Tibial artery (tissue), 4 donors: ENCODE data around the gene PPP6R3.
"Not testable (repeated sequence)": the region's sequence is repeated elsewhere in the genome, so short reads cannot be mapped to it uniquely, and the experiment has no call there.

Source experiments
- DNase-seq, 2 donors: peaks; one replicate each; pipeline ENCODE4 v3.0.0-alpha.2; 2019
- H3K27ac ChIP-seq, 2 donors: fragments of 200-600 bp; sonication (generic) in 1 of 2; 1 replicate in 1 of 2; 2 replicates in 1 of 2; pipeline ENCODE4 v1.5.1; 2018 to 2019; ENCODE audit warnings: mild to moderate bottlenecking in 1 of 2
- H3K27me3 ChIP-seq, 2 donors: fragments of 200-600 bp; sonication (generic) in 1 of 2; one replicate each; pipeline versions ENCODE4 v1.5.1 to v1.6.0; 2016 to 2019
- H3K36me3 ChIP-seq, 3 donors: fragments of 200-600 bp; sonication (generic) in 2 of 3; one replicate each; pipeline ENCODE4 v1.5.1; 2016 to 2019; ENCODE audit warnings: mild to moderate bottlenecking in 2 of 3
- H3K4me1 ChIP-seq, 4 donors: fragments of 200-600 bp; sonication (generic) in 2 of 4; 1 replicate in 3 of 4; 2 replicates in 1 of 4; pipeline ENCODE4 v1.5.1; 2016 to 2019
- H3K4me3 ChIP-seq, 2 donors: fragments of 200-600 bp; sonication (generic) in 1 of 2; 1 replicate in 1 of 2; 2 replicates in 1 of 2; pipeline ENCODE4 v1.5.1; 2018 to 2019; ENCODE audit warnings: mild to moderate bottlenecking in 2 of 2
- H3K9me3 ChIP-seq, 3 donors: fragments of 200-600 bp; sonication (generic) in 1 of 3; one replicate each; pipeline ENCODE4 v1.5.1; 2016 to 2019
- CTCF ChIP-seq, 2 experiments: fragments of 200-600 bp in 1 of 2; fragments of 450-650 bp in 1 of 2; IDR thresholded peaks; one replicate each; pipeline ENCODE4 v1.5.1; 2017 to 2019; ENCODE audit warnings: antibody characterized with exemption in 2 of 2, mild to moderate bottlenecking in 1 of 2, moderate library complexity in 1 of 2
- intact Hi-C: fragments of 100-400 bp; cut with DNase I; formaldehyde crosslinking; loops from one replicate; pipeline ENCODE4 v1.15.0; 2023; ENCODE audit warnings: low total_unique reads

PPP6R3 gene

GRCh38 chr11:68470304-68470811 is 9.8 kb downstream of the PPP6R3 start:
- H3K27me3 ChIP-seq: no peaks in the 10 kb centered on the region
- no peak overlapping the region for H3K27ac ChIP-seq
- H3K9me3 ChIP-seq: no peaks in the 10 kb centered on the region
- no peak overlapping the region for H3K4me3 ChIP-seq
- intact Hi-C loops: no loop called here
- peaks cover 0 to 94% (median 57%) of the 10 kb centered on the region in 4 donors for H3K4me1 ChIP-seq
- DNase-seq: no peak
- TF ChIP-seq CTCF (IDR thresholded peaks at IDR 0.05): no peak
- H3K36me3 ChIP-seq: peaks cover 0 to 6% (median 0%) of the 10 kb centered on the region in 3 donors

DNA sequence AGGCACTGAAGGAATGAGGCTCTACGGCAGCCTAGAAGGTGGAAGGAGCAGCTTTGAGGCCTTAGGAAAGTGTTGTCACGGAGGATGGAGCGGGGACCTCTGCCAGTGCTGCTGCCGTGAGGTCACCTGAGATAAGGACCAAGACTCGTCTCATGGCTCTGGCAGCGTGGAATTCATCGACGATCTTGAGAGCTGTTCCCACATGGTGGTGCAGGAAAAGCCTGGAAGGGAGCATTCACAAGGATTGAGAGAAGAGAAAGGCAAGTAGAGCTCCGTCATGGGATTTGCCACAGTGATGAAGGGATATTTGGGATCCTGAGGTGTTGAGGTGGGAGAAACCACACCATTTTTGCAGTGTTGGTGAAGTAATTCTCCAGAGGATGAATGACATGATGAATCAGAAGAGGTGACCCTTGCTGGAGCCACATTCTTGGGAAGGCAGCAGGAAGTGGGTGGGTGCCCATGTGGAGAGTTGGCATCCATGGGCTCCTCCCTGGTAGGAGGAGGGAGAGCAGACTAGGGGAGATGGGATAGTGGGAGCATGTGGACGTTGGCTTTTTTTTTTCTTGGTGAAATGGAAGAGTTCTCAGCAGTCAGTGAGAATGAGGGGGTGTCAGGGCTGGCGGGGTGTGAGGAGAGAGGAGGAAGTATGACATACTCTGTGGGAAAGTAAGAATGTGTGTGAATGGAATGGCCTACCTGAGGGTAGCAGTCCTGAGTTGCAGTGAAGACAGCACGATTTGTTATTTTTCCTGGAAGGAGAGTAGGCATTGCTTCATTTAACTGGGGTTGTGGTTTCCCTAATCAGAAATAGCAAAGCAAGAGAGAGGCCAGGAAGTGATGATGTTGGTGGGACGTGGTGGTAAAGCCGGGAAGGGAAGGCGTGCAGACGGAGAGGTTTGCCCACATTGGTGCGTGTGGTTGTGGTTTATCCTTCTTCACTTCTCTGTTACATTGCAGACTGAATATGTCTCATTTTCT is 11.1 kb downstream of the PPP6R3 start:
- Histone ChIP-seq H3K9me3 (no peaks in the 10 kb centered on the region), H3K27me3 (no peaks in the 10 kb centered on the region), H3K27ac (no peak overlapping the region), H3K4me1 (peaks cover 0 to 81% (median 51%) of the 10 kb centered on the region in 4 donors), H3K4me3 (no peak overlapping the region), H3K36me3 (peaks cover 0 to 6% (median 0%) of the 10 kb centered on the region in 3 donors)
- no peak for TF ChIP-seq CTCF (IDR thresholded peaks at IDR 0.05)
- intact Hi-C loops: no loop called here
- no peak for DNase-seq

GRCh38 chr11:68472778-68473177 is 12.2 kb downstream of the PPP6R3 start:
- TF ChIP-seq CTCF (IDR thresholded peaks at IDR 0.05): no peak
- Histone ChIP-seq H3K4me3 (no peak overlapping the region), H3K27me3 (no peaks in the 10 kb centered on the region), H3K9me3 (no peaks in the 10 kb centered on the region), H3K36me3 (peaks cover 0 to 6% (median 0%) of the 10 kb centered on the region in 3 donors), H3K4me1 (peaks cover 0 to 79% (median 45%) of the 10 kb centered on the region in 4 donors), H3K27ac (no peak overlapping the region)
- intact Hi-C loops: no loop called here
- DNase-seq: no peak

- no peak for DNase-seq
- H3K4me1 ChIP-seq: peaks cover 0 to 73% (median 39%) of the 10 kb centered on the region in 4 donors
- intact Hi-C loops: no loop called here
- TF ChIP-seq CTCF (IDR thresholded peaks at IDR 0.05): no peak
- peaks cover 0 to 6% (median 0%) of the 10 kb centered on the region in 3 donors for H3K36me3 ChIP-seq
- no peak overlapping the region for H3K27ac ChIP-seq
- H3K27me3 ChIP-seq: no peaks in the 10 kb centered on the region
- no peak overlapping the region for H3K4me3 ChIP-seq
- H3K9me3 ChIP-seq: no peaks in the 10 kb centered on the region
Measured at GRCh38 chr11:68473693-68474092, 13.1 kb downstream of the PPP6R3 start.

- H3K27ac ChIP-seq, DNase-seq, H3K27me3 ChIP-seq, H3K36me3 ChIP-seq, intact Hi-C loops, H3K4me3 ChIP-seq, H3K9me3 ChIP-seq: not testable (repeated sequence)
- peaks cover 0 to 71% (median 28%) of the 10 kb centered on the region in 4 donors for H3K4me1 ChIP-seq
Measured at GRCh38 chr11:68475626-68476025, 15.1 kb downstream of the PPP6R3 start.

GRCh38 chr11:68479390-68479789 is 18.8 kb downstream of the PPP6R3 start:
- Histone ChIP-seq H3K4me1 (peaks cover 0 to 60% (median 20%) of the 10 kb centered on the region in 4 donors), H3K36me3 (no peaks in the 10 kb centered on the region), H3K27ac (no peak overlapping the region), H3K27me3 (no peaks in the 10 kb centered on the region), H3K4me3 (no peak overlapping the region), H3K9me3 (no peaks in the 10 kb centered on the region)
- no peak for DNase-seq
- intact Hi-C loops: no loop called here
- TF ChIP-seq CTCF (IDR thresholded peaks at IDR 0.05): no peak
